HG03378 (cell line): ENCODE measurements around the gene SKIC8.

ENCODE experiments used
- ATAC-seq: cut with Tn5 transposase; IDR thresholded peaks from one replicate; pipeline ENCODE4 v1.9.1; 2021; ENCODE audit warnings: mild to moderate bottlenecking, moderate library complexity; ENCODE audit not compliant: unreplicated experiment

Gene SKIC8

GRCh38 chr15:78322243-78322642, 22.8 kb upstream of the SKIC8 start:
- ATAC-seq, result no peak

GRCh38 chr15:78321786-78322185, 22.4 kb upstream of the SKIC8 start:
- ATAC-seq, result no peak

GRCh38 chr15:78321041-78321570, 21.7 kb upstream of the SKIC8 start:
- ATAC-seq, result no peak

GRCh38 chr15:78320183-78320582, 20.8 kb upstream of the SKIC8 start:
- no peak for ATAC-seq

- ATAC-seq, result no peak
Measured at GRCh38 chr15:78319588-78319987, 20.2 kb upstream of the SKIC8 start.

GRCh38 chr15:78317145-78317836, 17.9 kb upstream of the SKIC8 start:
- no peak for ATAC-seq

GRCh38 chr15:78316283-78317083, 17.1 kb upstream of the SKIC8 start:
- no peak for ATAC-seq

- ATAC-seq, result no peak
Measured at GRCh38 chr15:78315686-78316282, 16.4 kb upstream of the SKIC8 start.

GRCh38 chr15:78314181-78314581, 14.8 kb upstream of the SKIC8 start:
- ATAC-seq, result no peak

GRCh38 chr15:78313383-78313782, 14.0 kb upstream of the SKIC8 start:
- ATAC-seq, result no peak

GRCh38 chr15:78312957-78313356, 13.5 kb upstream of the SKIC8 start:
- ATAC-seq, result no peak

- ATAC-seq, result no peak
Measured at GRCh38 chr15:78312536-78312935, 13.1 kb upstream of the SKIC8 start.

- no peak for ATAC-seq
Measured at GRCh38 chr15:78311292-78311691, 11.9 kb upstream of the SKIC8 start.

- no peak for ATAC-seq
Measured at GRCh38 chr15:78308422-78309032, 9.1 kb upstream of the SKIC8 start.

- ATAC-seq, result no peak
Measured at GRCh38 chr15:78307976-78308375, 8.6 kb upstream of the SKIC8 start.

GRCh38 chr15:78306176-78306774, 6.9 kb upstream of the SKIC8 start:
- no peak for ATAC-seq

- no peak for ATAC-seq
Measured at GRCh38 chr15:78304216-78305066, 5.0 kb upstream of the SKIC8 start.

- no peak for ATAC-seq
Measured at GRCh38 chr15:78302579-78303312, 3.3 kb upstream of the SKIC8 start.

- no peak for ATAC-seq
Measured at GRCh38 chr15:78301828-78302227, 2.4 kb upstream of the SKIC8 start.
